Skin epidermis (tissue), 12 donors: Measurements from ENCODE around the gene DPEP2.

Experiments used
- H3K27ac ChIP-seq, 21 experiments: fragments of 200-600 bp; sonication (generic) in 11 of 21; one replicate each; pipeline ENCODE4 v1.5.0; 2020; ENCODE audit warnings: mild to moderate bottlenecking in 3 of 21, inconsistent platforms in 2 of 21, moderate library complexity in 2 of 21
- H3K4me3 ChIP-seq, 7 experiments: fragments of 200-600 bp; sonication (generic) in 2 of 7; one replicate each; pipeline ENCODE4 v1.5.0; 2020; ENCODE audit warnings: inconsistent platforms in 2 of 7, mild to moderate bottlenecking in 2 of 7, moderate library complexity in 1 of 7

The DPEP2 gene

GRCh38 chr16:67963292-67963661, 36.0 kb downstream of the DPEP2 start:
- Histone ChIP-seq H3K27ac (peak overlapping the region in 9 of 21 experiments; percentile 5 to 50 (median 37)), H3K4me3 (no peak overlapping the region)

GRCh38 chr16:67962135-67962534, 37.1 kb downstream of the DPEP2 start:
- H3K27ac ChIP-seq, result peak overlapping the region in 9 of 21 experiments; percentile 29 to 84 (median 59)

GRCh38 chr16:67961551-67961957, 37.7 kb downstream of the DPEP2 start:
- Histone ChIP-seq H3K4me3 (no peak overlapping the region), H3K27ac (peak overlapping the region in 10 of 21 experiments; percentile 3 to 84 (median 56))

More at GRCh38 chr16:67962135-67962534, 37.1 kb downstream of the DPEP2 start:
- H3K4me3 ChIP-seq, result no peak overlapping the region

- Histone ChIP-seq H3K27ac (peak overlapping the region in 14 of 21 experiments; percentile 2 to 84 (median 58)), H3K4me3 (no peak overlapping the region)
Observed at GRCh38 chr16:67959536-67960329, 39.6 kb downstream of the DPEP2 start.

DNA sequence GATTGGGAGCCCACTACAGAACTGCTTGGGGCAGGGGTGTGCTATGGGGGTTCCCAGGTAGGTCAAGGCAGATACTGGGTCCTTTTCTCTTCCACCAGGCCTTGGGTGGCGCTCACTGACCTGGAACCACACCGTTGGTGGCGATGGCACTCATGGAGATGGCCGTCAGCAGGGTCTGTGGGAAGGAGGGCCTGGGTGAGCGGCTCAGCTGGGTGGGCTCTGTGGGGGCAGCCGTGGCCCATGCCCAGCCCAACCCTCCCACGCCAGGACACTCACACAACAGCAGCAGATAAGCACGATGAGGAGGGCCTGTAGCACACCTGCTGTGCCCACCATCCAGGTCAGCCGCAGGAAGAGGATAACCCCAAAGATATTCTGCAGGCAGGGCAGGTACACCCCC, 41.7 kb downstream of the DPEP2 start:
- peak overlapping the region in 2 of 21 experiments; percentile 76 to 84 for H3K27ac ChIP-seq
- no peak overlapping the region for H3K4me3 ChIP-seq

DNA sequence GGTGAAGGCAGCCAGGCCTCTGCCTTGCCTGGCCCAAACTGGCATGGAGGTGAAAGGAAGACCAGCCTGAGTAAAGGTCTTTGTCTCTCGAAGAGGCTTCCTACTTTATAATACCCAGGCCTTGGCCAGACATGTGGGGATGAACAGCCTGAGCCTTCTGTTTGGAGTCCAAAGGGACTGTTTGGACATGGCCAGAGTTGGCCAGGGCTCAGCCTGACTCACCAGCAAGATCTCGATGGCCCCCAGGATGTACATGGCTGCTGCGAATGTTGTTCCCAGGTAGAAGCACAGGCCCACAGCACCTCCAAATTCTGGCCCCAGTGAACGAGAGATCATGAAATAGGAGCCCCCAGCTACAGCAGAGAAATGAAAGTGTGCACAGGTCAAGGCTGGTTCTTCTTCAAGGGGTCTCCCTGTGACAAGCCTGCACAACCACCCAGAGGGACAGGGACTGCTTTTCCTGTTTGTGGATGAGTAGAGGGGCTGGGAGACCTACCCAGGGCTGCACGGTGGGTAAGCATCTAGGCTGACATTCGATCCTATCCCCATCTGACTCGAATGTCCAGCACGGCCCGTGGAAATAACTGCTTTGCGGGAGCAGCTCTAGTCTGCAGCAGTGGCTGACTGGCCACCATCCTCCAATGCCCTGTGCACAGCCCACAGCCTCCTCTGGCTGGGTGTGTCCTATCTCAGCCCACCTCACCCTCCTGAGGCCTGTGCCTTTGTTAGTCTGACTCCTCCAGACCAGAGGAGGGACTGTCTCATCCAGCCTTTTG, 44.7 kb downstream of the DPEP2 start:
- H3K27ac ChIP-seq, result no peak overlapping the region
- no peak overlapping the region for H3K4me3 ChIP-seq

DNA sequence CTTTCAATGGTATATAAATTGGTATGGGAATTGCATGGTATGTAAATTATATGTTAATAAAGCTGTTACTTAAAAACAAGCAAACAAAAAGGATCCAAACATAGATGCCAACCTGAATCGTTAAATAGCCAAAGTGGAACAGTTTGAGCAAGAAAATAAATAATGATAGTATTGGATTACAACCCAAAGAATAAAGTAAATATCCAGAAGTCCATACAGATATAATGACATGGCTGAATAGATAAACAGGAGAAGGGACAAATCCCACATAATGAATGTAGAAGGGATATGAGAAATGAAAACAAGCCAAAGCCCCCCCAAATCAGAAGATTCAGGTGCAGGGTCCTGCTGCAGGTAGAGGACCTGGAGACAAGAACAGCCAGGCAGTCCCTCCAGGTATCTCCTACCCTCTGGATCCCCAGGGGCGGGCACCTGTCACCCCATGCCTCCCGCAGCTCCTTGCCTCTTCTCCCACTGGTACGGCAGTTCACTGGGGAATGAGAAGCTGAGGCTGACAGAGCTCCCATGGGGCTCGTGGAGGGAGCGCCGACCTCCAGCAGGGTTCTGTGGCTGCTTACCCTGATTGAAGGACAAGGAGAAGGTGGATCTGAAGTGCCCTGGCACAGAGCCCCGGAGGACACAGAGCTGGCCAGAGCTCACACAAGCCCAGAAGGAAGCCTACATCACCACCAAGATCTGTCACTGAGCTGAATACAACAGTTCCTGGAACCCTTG, 45.5 kb downstream of the DPEP2 start:
- H3K4me3 ChIP-seq, result no peak overlapping the region
- no peak overlapping the region for H3K27ac ChIP-seq

DNA sequence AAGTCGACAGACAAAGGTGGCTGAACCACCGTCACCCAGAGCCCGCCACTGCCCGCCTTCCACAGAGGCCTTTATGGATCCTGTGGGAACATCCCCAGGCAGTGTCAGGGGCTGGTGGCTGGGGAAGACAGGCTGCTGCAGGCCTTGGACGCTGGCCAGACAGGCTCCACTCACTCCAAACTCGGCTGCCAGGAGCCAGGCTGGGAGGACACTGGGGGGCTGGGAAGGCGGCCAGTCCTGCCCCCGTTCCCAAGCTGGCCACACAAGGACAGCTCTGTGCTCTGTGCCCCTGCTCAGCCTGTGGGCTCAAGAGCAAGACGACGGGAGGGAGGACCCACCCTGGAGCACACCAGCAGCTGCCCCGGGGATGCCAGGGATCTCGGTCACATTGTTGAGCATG, 47.8 kb downstream of the DPEP2 start:
- H3K4me3 ChIP-seq, result no peak overlapping the region
- H3K27ac ChIP-seq, result peak overlapping the region in 2 of 21 experiments; percentile 12 to 25

DNA sequence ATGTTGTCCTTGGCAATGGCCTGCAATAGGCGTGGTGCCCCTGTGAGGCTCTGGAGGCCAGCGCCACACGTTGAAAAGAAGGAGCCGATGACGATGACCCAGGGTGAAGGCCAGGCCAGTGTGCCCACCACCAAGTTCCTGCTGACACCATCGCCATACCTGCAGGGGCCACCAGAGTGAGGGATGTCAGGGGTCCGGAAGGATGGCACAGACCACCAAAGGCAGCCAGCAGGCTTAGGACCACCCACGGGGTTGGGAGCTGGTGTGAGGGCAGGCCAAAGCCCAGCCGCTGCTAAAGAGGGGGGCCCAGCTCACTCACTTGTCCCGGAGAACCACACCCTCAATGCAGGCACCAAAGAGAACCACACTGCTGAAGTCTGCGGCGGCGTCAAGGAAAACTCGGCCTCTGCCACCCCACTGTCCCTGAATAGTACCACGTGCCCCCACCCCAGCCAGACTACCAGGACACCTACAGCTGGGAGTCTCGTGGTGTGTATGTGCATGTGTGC, 48.9 kb downstream of the DPEP2 start:
- no peak overlapping the region for H3K27ac ChIP-seq
- H3K4me3 ChIP-seq, result no peak overlapping the region

DNA sequence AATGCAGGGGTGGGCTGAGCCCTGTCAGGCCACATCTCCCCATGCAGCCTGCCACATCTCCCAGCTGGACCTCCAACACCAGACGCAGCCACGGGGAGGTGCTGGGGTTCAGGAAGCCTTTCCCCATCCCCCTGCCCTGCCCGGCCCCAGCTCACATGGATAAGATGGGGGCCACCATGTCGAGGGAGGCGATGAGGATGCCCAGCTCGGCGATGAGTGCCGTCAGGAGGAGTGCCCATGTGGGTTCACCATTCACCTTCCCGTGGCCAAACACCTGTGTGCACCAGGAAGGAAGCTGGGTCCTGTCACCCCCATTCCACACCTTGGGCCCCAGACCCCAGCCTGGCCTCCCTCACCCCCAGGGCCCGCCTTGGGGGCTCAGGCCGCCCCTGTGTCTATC, 49.6 kb downstream of the DPEP2 start:
- Histone ChIP-seq H3K4me3 (no peak overlapping the region), H3K27ac (no peak overlapping the region)

DNA sequence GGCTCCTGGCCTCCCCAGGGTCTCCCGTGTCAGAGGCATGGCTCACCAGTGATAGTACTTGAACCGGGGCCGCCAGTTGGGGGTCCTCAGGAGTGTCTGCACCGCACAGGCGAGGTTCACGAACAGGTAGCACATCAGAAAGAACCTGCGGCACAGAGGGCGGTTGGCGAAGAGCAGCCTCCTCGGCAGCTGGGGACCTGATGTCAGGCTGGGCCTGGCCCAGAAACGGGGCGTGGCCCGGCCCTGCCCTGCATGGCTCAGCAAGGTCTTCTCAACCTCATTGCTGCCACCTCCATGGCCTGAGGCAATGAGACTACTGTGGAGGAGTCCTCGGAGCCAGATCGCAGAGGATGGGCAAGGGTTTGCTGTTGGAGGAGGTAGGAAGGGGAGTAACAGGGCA, 51.3 kb downstream of the DPEP2 start:
- Histone ChIP-seq H3K4me3 (no peak overlapping the region), H3K27ac (peak overlapping the region in 4 of 21 experiments; percentile 1 to 61 (median 48))

GRCh38 chr16:67946966-67947558, 52.2 kb downstream of the DPEP2 start:
- no peak overlapping the region for H3K4me3 ChIP-seq
- peak overlapping the region in 3 of 21 experiments; percentile 1 to 61 (median 1) for H3K27ac ChIP-seq

GRCh38 chr16:67946128-67946569, 53.1 kb downstream of the DPEP2 start:
- peak overlapping the region in 2 of 21 experiments; percentile 19 to 52 for H3K27ac ChIP-seq
- H3K4me3 ChIP-seq, result no peak overlapping the region

DNA sequence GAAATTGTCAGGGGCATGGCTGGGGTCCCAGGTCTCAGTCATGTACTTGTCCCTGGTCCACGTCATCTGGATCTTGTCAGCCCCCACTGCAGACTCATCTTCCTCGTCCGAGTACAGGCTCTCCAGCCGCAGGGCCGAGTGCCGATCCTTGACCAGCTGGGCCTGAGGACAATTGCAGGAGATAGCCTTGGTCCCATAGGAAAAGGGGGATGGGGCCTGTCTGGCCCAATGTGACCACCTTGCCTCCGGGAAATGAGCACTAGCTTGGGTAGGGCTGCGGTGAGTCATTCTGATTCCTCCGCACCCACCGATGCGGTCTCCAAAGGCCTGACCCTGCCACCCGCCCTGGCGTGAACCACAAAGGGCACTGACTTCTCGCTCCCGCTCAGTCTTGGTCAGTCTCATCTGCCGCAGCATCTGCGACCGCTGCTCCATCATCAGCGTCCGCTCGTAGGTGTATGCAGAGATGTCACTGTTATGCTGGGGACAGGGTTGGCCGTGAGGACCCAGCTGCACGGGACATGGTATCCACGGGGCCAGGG, 53.8 kb downstream of the DPEP2 start:
- H3K27ac ChIP-seq, result peak overlapping the region in 2 of 21 experiments; percentile 75 to 78
- H3K4me3 ChIP-seq, result no peak overlapping the region

DNA sequence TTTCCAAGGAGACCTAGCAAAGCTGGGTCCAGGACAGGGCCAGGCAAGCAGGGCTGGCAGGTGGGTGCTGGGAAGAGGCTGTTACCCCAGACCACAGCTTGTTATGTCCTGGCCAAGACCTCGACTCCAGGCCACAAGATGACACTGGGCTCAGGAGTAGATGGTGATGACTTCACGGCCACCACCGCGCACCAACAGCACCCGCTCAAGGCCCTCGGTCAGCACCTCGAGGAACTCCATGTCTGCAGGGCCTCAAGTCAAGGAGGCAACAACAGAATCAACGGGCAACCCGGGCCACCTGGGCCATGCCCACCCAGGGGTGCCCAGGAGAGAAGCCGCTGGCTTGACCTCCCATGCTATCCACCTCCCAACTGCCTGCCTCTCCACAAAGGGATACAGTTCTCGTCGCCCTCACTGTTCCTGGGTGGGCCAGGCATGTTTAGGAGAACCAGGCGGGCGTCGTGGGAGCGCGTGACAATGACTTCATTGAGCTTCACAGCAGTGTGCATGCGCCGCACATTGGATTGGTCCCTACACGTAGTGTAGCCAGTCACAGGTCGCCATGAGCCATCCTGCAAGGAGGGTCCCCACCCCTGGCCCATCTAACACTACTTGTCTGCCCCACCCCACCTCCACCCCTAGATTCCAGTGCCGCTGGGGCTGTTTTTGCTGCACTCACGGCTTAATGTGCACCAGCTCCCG, 54.4 kb downstream of the DPEP2 start:
- H3K27ac ChIP-seq, result peak overlapping the region in 7 of 21 experiments; percentile 28 to 78 (median 62)
- no peak overlapping the region for H3K4me3 ChIP-seq

- H3K4me3 ChIP-seq, result no peak within 1 kb of the TSS
- peak within 1 kb of the TSS in 9 of 21 experiments; percentile 15 to 78 (median 61) for H3K27ac ChIP-seq
Observed at GRCh38 chr16:67943619-67944504, 55.4 kb downstream of the DPEP2 start, which contains the start of gene LCAT. TSS of gene LCAT (minus strand) at chr16:67944120. CDS start at chr16:67944101, 19 bp downstream.

DNA sequence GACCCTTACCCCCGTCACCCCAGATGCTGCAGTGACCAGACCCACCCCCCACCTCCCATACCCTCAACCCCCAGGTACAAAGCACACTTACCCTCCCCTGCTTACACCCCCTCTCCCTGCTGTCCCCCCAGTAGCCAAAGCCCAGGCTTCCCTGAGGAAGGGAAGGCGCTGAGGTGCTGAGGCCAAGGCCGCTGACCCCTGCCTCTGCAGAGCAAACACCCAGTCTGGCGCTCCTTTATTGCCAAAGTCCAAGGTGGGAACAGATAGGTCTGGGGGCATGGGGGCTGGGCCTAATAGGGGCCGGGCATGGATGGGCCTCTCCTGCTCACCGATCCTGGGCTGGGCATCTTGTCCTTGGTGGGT, 56.0 kb downstream of the DPEP2 start:
- Histone ChIP-seq H3K4me3 (no peak overlapping the region), H3K27ac (peak overlapping the region in 8 of 21 experiments; percentile 15 to 78 (median 62))
